Measurements from ENCODE around the gene PCDHGB7.
"Not testable (repeated sequence)": the region's sequence is repeated elsewhere in the genome, so short reads cannot be mapped to it uniquely, and the experiment has no call there.

PCDHGB7 gene

GRCh38 chr5:141421489-141421855 is 4.0 kb downstream of the PCDHGB7 start:
- H3K4me3 ChIP-seq (ENCODE audit: low read length) = peak overlapping the region; percentile 45
- TF ChIP-seq CTCF (IDR thresholded peaks at IDR 0.05; ENCODE audit: insufficient read depth, low read depth, low read length, missing control alignments) = no peak
- DNase-seq (ENCODE audit: low read depth) = no peak

- TF ChIP-seq CTCF (IDR thresholded peaks at IDR 0.05; ENCODE audit: insufficient read depth, low read depth, low read length, missing control alignments) = no peak
- no peak overlapping the region for H3K4me3 ChIP-seq (ENCODE audit: low read length)
- DNase-seq (ENCODE audit: low read depth) = no peak
These were observed 5.3 kb downstream of the PCDHGB7 start for GRCh38 chr5:141422742-141423291.

- no peak overlapping the region for H3K4me3 ChIP-seq (ENCODE audit: low read length)
- DNase-seq (ENCODE audit: low read depth) = no peak
- TF ChIP-seq CTCF (IDR thresholded peaks at IDR 0.05; ENCODE audit: insufficient read depth, low read depth, low read length, missing control alignments) = no peak
These were observed 10.4 kb downstream of the PCDHGB7 start for GRCh38 chr5:141427783-141428426.

- TF ChIP-seq CTCF (IDR thresholded peaks at IDR 0.05; ENCODE audit: insufficient read depth, low read depth, low read length, missing control alignments) = peak; percentile 65
- peak; percentile 77 for DNase-seq (ENCODE audit: low read depth)
- H3K4me3 ChIP-seq (ENCODE audit: low read length) = peak within 1 kb of the TSS; percentile 37
These were observed 13.0 kb downstream of the PCDHGB7 start, which contains the start of gene PCDHGA12 for GRCh38 chr5:141430332-141431113. Gene PCDHGA12, plus strand, starts transcription at chr5:141430507. Its CDS starts 253 bp downstream, at chr5:141430760.

- peak overlapping the region; percentile 37 for H3K4me3 ChIP-seq (ENCODE audit: low read length)
- no peak for TF ChIP-seq CTCF (IDR thresholded peaks at IDR 0.05; ENCODE audit: insufficient read depth, low read depth, low read length, missing control alignments)
- DNase-seq (ENCODE audit: low read depth) = no peak
These were observed 13.8 kb downstream of the PCDHGB7 start for GRCh38 chr5:141431286-141431685.

GRCh38 chr5:141432308-141432707 is 14.8 kb downstream of the PCDHGB7 start:
- not testable (repeated sequence) for H3K4me3 ChIP-seq (ENCODE audit: low read length); DNase-seq (ENCODE audit: low read depth)

GRCh38 chr5:141432726-141433125 is 15.2 kb downstream of the PCDHGB7 start:
- H3K4me3 ChIP-seq (ENCODE audit: low read length); DNase-seq (ENCODE audit: low read depth): not testable (repeated sequence)

Data from epithelial cell of esophagus (primary cell).